Progenitor cell of endocrine pancreas (in vitro differentiated cells): Measurements from ENCODE around the gene OR2H2. TPM values are rescaled to one million over a fixed set of nuclear protein-coding genes. Genes with fewer than 3 reads are reported as not detected.

Source experiments
- DNase-seq: peaks from one replicate; pipeline ENCODE4 v3.0.0; 2021; ENCODE audit warnings: low spot score; ENCODE audit not compliant: unreplicated experiment
- H3K27ac Mint-ChIP-seq: 2 replicates; pipeline ENCODE4 v1.8.0; 2021; ENCODE audit warnings: mild to moderate bottlenecking, moderate library complexity, mixed read lengths
- H3K27me3 Mint-ChIP-seq: 2 replicates; pipeline ENCODE4 v1.8.0; 2021; ENCODE audit warnings: mixed read lengths
- H3K36me3 Mint-ChIP-seq: 2 replicates; pipeline ENCODE4 v1.8.0; 2022; ENCODE audit warnings: mixed read lengths; ENCODE audit not compliant: insufficient read depth
- H3K4me1 Mint-ChIP-seq: 2 replicates; pipeline ENCODE4 v1.8.0; 2021; ENCODE audit warnings: low read depth, mixed read lengths
- H3K4me3 Mint-ChIP-seq: 2 replicates; pipeline ENCODE4 v1.8.0; 2021; ENCODE audit warnings: low read depth, mild to moderate bottlenecking, moderate library complexity, mixed read lengths
- H3K9me3 Mint-ChIP-seq: 2 replicates; pipeline ENCODE4 v1.8.0; 2021; ENCODE audit warnings: low read depth, mixed read lengths
- total RNA-seq: library from RNA; stranded (reverse); gene quantifications from 2 replicates; pipeline ENCODE4 v1.2.1, GENCODE V29; 2021
- TF ChIP-seq, protein P1 (sequence below): fragments of 200-600 bp; sonication (generic); IDR thresholded peaks from one replicate; pipeline ENCODE4 v1.5.0; 2021; ENCODE audit warnings: antibody characterized with exemption, mild to moderate bottlenecking; ENCODE audit not compliant: unreplicated experiment

OR2H2 gene
- total RNA-seq, 1 donor from 2014 or later, result not detected

- TF ChIP-seq, protein P1, sequence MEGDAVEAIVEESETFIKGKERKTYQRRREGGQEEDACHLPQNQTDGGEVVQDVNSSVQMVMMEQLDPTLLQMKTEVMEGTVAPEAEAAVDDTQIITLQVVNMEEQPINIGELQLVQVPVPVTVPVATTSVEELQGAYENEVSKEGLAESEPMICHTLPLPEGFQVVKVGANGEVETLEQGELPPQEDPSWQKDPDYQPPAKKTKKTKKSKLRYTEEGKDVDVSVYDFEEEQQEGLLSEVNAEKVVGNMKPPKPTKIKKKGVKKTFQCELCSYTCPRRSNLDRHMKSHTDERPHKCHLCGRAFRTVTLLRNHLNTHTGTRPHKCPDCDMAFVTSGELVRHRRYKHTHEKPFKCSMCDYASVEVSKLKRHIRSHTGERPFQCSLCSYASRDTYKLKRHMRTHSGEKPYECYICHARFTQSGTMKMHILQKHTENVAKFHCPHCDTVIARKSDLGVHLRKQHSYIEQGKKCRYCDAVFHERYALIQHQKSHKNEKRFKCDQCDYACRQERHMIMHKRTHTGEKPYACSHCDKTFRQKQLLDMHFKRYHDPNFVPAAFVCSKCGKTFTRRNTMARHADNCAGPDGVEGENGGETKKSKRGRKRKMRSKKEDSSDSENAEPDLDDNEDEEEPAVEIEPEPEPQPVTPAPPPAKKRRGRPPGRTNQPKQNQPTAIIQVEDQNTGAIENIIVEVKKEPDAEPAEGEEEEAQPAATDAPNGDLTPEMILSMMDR, result no peak
These were observed 23.2 kb upstream of the OR2H2 start for GRCh38 chr6:29561606-29562181.

GRCh38 chr6:29563435-29563965 lies 21.4 kb upstream of the OR2H2 start:
- H3K27me3 Mint-ChIP-seq, result peaks cover 31% of the 10 kb centered on the region
- H3K27ac Mint-ChIP-seq, result no peak overlapping the region
- no peaks in the 10 kb centered on the region for H3K9me3 Mint-ChIP-seq
- no peaks in the 10 kb centered on the region for H3K36me3 Mint-ChIP-seq
- TF ChIP-seq, protein P1, result no peak
- H3K4me3 Mint-ChIP-seq, result no peak overlapping the region
- H3K4me1 Mint-ChIP-seq, result peaks cover 8% of the 10 kb centered on the region
- no peak for DNase-seq

More at GRCh38 chr6:29561606-29562181, 23.2 kb upstream of the OR2H2 start:
- no peaks in the 10 kb centered on the region for H3K9me3 Mint-ChIP-seq
- peaks cover 30% of the 10 kb centered on the region for H3K27me3 Mint-ChIP-seq
- no peaks in the 10 kb centered on the region for H3K36me3 Mint-ChIP-seq
- DNase-seq, result no peak
- no peak overlapping the region for H3K4me3 Mint-ChIP-seq
- no peak overlapping the region for H3K27ac Mint-ChIP-seq
- peaks cover 8% of the 10 kb centered on the region for H3K4me1 Mint-ChIP-seq

GRCh38 chr6:29564875-29565274 lies 20.0 kb upstream of the OR2H2 start:
- peaks cover 25% of the 10 kb centered on the region for H3K27me3 Mint-ChIP-seq

DNA sequence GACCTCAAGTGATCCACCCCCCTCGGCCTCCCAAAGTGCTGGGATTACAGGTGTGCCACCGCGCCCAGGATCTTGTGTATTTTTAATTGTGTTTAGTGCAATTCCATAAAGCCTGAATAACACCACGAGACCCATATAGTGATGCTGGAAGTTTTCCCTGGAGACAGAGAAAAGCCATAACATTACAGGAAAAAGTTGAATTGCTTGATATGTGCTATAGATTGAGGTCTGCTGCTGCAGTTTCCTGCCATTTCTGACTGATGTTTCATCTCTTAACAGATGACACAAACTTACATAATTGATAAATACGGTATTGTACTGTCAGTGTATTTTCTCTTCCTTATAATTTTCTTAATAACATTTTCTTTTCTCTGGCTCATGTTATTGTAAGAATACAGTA lies 18.1 kb upstream of the OR2H2 start:
- Mint-ChIP-seq H3K27me3 (peaks cover 32% of the 10 kb centered on the region), H3K9me3 (no peaks in the 10 kb centered on the region)

More at GRCh38 chr6:29564875-29565274, 20.0 kb upstream of the OR2H2 start:
- H3K36me3 Mint-ChIP-seq, result no peaks in the 10 kb centered on the region
- DNase-seq, result no peak
- no peaks in the 10 kb centered on the region for H3K9me3 Mint-ChIP-seq
- TF ChIP-seq, protein P1, result no peak
- H3K27ac Mint-ChIP-seq, result no peak overlapping the region
- H3K4me1 Mint-ChIP-seq, result peaks cover 3% of the 10 kb centered on the region
- no peak overlapping the region for H3K4me3 Mint-ChIP-seq

DNA sequence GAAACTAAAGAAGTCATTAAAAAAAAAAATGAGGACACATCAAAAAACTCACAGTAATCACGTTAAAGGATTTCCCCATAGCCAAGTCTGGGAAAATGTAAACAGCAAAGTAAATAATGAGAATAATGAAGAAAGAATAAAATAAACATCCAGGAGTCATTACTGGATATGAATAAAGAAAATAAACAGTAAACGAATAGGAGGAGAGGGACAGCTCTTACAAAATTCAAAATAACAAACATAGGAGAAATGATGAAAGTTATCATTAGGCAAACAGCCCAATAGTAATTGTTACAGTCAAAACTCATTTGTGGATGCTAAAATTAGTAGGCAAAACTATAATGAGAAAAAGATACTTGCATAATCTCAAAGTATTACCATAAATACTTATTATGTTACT lies 17.4 kb upstream of the OR2H2 start:
- no peaks in the 10 kb centered on the region for H3K9me3 Mint-ChIP-seq
- TF ChIP-seq, protein P1, result no peak
- no peak for DNase-seq
- no peak overlapping the region for H3K27ac Mint-ChIP-seq
- H3K4me3 Mint-ChIP-seq, result no peak overlapping the region
- H3K36me3 Mint-ChIP-seq, result no peaks in the 10 kb centered on the region
- peaks cover 37% of the 10 kb centered on the region for H3K27me3 Mint-ChIP-seq
- H3K4me1 Mint-ChIP-seq, result no peaks in the 10 kb centered on the region

More for the DNA sequence above, 18.1 kb upstream of the OR2H2 start:
- no peak overlapping the region for H3K27ac Mint-ChIP-seq
- no peaks in the 10 kb centered on the region for H3K36me3 Mint-ChIP-seq
- DNase-seq, result no peak
- H3K4me1 Mint-ChIP-seq, result no peaks in the 10 kb centered on the region
- no peak overlapping the region for H3K4me3 Mint-ChIP-seq
- TF ChIP-seq, protein P1, result no peak
